GM21619 (cell line): ENCODE data around the gene NR4A1.

Experiments
- ATAC-seq: cut with Tn5 transposase; IDR thresholded peaks from one replicate; pipeline ENCODE4 v1.9.1; 2021; ENCODE audit not compliant: unreplicated experiment

NR4A1 gene

GRCh38 chr12:52050758-52051541, at the start of gene NR4A1:
Gene NR4A1 (plus strand): TSS chr12:52051442. CDS start chr12:52054329, 2,887 bp downstream.
- peak; percentile 72 for ATAC-seq

DNA sequence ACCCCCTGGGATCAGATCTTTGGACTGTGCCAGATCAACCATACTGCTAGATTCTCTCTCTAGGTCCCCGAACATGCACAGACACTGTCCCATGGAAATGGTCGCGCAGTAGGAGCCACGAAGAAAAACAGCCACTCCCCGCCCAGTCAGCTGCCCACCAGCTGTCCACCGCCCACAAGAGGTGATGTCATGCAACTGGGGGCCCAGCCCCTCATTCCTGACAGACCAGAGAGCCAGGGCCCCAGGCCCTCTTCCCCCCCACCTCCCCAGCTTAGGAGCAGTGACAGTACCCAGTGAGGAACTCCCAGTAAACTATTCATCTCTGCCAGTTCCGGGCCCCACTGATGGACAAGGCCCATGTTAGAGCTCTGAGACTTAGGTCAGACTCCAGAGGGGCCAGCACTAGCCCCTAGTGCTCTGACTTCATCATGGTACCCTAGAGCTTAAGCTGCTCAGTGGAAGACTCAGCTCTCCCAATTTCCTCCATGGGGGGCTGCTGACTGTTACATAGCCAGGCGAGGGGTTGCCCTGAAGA, 48.2 kb upstream of the NR4A1 start:
- ATAC-seq: no peak

DNA sequence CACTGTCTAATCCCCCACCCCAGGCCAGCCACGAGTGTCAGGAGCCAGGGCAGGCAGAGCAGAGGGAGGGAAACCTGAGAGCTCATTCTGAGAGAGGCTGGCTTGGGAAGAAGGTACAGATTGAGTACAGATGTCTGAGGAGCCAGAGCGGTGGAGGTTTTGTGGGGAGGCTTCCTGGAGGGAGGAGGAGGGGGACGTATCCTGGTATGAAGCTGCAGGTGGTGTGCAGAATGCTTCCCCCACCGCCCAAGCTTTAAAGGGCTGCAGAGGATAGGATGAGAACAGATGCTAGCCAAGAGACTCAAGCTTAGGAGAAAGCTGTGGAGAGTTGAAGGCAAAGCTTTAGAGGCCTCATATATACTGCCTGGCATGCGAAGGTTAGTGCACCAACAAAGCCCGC, 47.7 kb upstream of the NR4A1 start:
- ATAC-seq: no peak

- no peak for ATAC-seq
These were observed 47.1 kb upstream of the NR4A1 start for GRCh38 chr12:52004042-52004648.

DNA sequence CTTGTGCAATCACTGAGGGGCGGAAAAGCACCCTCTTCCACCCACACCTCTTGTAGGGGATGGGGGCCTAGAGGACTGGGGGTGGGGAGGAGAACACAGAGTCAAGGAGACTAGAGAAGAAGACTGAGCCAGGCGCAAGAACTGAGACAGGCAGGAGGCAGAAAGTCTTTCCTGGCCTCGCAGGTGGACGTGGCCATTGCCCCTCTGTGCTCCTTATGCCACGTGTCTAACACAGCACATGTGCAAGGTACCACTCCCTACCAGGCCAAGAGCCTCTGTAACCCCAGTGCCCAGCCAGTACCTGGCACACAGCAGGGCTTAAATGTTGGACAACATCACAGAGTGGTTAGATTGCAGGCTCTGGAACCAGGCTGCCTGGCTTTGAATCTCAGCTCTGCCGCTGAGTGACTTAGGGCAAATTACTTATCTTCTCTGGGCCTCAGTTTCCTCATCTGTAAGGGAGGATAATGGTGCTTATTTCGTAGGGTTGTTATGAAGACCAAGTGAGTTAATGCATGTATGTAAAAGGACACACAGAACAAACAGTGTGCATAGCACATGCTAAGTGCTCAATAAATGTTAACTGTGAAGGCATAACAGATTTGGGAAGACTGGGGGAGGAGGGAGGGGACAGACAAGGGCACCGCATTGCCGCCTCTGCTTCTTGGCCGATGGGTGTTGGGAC, 45.9 kb upstream of the NR4A1 start:
- no peak for ATAC-seq

DNA sequence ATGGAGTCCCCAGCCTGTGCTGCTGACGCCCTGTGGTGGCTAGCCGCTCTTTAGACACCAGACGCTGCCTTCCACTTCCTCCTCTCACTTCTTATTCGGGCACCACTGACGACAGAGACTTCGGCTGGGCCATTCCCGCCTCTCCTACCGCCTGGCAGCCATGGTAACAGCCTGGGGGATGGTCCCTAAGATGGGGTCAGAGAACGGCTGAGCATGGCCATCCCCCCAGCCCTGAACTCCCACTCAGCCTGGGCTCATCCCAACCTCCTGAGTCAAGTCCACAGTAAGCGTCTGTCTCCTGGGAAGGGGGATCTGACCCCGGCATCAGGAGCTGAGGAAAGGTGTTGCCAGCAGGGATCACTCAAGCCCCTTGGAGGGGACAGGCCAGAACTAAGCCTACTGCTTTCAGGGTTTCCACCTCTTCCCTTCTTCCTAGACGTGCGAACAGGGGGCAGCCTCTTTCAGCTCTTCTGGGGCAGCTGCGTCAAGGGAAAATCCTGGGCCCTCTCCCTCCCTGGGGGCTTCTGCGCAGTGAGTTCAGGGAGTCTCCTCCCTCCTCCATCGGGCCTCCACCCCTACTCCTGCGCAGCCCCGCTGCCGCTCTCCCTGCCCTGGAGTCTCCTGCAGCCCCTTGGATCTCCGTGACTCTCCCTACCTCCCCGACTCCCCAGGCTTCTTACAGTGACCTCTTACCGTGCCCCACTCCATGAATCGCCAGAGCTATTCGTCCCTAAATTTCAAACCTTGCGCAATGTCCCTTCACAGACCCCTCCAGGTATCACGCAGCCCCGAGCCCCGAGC, 45.1 kb upstream of the NR4A1 start:
- peak; percentile 72 for ATAC-seq

DNA sequence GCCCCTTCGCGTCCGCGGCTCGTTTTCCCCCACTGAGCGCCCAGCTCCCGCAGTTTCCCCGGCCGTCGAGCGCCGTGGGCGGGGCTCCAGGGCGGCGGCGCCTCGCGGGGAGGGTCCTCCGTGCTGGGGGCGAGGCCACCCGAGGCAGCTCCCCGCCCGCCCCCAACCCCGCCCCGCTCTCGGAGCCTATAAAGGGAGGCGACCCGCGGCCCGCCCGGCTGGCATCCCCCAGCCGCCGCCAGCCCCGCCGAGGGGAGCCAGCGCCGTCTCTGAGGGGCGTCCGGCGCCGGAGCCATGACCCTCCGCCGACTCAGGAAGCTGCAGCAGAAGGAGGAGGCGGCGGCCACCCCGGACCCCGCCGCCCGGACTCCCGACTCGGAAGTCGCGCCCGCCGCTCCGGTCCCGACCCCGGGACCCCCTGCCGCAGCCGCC, 44.5 kb upstream of the NR4A1 start, which contains the start of gene TAMALIN:
Gene TAMALIN (plus strand): TSS at position 221 of the 432 bp plus-strand sequence. CDS start 74 bp downstream, at position 295.
- ATAC-seq: no peak

DNA sequence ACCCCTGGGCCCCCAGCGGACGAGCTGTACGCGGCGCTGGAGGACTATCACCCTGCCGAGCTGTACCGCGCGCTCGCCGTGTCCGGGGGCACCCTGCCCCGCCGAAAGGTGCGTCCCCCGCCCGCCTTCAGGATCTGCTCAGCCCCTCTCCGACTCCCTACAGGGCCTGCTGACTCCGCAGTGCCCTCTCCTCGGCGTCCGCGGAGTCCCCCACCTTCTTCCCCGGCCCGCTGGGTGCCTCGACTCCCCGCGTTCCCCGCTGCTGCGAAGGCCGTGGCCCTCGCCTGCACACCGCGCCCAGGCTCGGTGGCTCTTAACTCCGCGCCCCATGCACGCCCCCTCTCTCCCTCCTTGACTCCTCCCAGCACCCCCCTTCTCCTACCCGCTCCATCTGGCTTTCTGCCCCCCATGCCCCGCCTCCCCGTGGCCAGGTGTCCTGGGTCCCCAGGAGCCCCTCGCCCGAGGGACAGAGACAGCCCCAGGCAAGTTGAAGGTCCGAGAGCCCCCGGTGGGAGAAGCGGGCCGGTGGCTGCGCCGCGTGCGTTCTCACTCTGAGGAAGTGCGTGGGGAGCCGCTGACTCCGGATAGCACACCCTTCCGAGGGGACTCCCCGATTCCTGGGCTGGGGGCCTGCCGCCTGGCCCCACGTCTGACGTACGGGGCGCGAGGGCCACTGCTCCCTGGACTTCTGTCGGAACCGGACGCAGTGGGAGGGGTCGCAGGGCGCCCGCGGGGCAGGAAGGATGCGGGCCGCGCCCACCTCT, 43.9 kb upstream of the NR4A1 start:
- ATAC-seq: no peak

DNA sequence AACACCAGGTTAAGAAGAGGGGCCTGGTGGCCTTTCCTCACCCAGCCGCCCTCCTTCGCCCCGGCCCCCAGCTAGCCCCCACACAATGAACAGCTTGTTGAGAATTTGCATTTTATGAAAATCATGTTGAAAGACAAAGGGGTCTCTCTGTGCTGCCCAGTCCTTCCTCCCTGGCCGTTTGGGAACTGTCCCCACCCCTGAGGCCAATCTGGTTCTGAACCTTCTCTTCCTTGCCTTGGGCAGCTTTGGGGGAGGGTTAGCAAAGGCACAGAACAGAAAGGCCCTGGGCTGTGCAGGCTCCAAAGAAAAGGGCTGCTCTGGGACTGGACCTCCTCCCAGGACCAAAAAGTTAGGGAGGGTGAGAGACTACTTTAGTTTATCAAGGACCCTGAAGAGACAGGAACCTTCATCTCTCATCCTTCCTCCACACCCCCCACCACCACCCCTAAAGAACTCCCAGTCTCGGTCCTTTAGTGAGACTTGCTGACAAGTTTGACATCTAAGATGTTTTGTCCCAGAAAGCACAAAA, 43.2 kb upstream of the NR4A1 start:
- no peak for ATAC-seq

- no peak for ATAC-seq
These were observed 42.0 kb upstream of the NR4A1 start for GRCh38 chr12:52009081-52009751.

GRCh38 chr12:52010152-52010622, 41.1 kb upstream of the NR4A1 start:
- ATAC-seq: no peak

GRCh38 chr12:52010692-52011601, 40.3 kb upstream of the NR4A1 start:
- no peak for ATAC-seq

GRCh38 chr12:52011602-52012214, 39.5 kb upstream of the NR4A1 start:
- ATAC-seq: no peak

DNA sequence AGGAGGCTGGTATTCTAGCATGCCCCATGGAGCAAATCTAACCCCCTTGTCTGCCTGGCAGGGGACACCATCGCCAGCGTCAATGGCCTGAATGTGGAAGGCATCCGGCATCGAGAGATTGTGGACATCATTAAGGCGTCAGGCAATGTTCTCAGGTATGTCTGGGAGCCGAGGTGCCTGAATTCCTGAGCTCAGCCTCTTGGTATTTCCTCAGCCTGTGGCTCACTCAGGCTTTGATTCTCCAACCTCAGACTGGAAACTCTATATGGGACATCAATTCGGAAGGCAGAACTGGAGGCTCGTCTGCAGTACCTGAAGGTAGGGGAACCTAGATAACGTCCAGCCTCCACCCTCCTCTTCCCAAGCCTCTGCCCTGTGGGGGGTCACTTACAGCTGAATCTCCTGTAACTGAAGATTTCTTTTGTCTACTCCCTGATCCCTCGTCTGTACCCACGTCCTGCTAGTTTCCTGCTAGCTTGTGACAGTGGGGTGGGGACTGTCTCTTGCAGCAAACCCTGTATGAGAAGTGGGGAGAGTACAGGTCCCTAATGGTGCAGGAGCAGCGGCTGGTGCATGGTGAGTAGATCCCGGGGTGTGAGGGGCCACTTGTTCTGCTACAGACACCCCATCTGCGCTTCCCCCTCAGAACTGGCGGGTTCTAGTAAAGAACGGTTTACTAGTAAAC, 37.5 kb upstream of the NR4A1 start:
- no peak for ATAC-seq

GRCh38 chr12:52014567-52015530, 36.4 kb upstream of the NR4A1 start:
- ATAC-seq: no peak

DNA sequence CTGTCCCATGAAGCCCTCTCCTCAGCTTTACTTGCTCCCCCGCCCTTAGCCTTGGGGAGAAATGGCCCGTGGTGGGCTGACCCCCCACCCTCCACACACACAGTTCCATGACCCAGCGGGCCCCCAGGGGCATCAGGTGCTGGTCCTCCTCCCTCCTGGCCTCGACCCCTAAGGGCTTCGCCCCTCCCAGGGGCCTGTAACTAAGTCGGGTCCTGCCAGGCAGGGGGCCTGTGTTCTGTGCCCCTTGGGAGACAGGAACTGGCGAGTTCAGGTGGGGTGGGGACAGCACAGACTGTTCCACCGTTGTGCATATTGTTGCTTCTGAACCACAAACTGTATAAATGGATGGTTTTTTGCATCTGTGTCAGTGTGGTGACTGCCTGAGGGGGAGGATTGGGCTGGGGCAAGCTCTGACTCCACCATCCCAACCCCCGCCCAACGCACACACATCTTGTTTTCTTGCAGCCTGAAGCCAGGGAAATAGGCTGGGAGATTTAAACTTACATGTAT, 35.7 kb upstream of the NR4A1 start:
- no peak for ATAC-seq
